Measurements from ENCODE around the gene TPX2. TPM values are rescaled to one million over a fixed set of nuclear protein-coding genes. Genes with fewer than 3 reads are reported as not detected.

TPX2 gene
- total and polyA plus RNA-seq, 2 experiments from 2014 or later: 37.7 to 39.6 TPM

GRCh38 chr20:31758521-31758920 lies 19.4 kb downstream of the TPX2 start:
- Histone ChIP-seq H3K27me3 (replicated peaks; ENCODE audit: insufficient read depth) (no peaks in the 10 kb centered on the region), H3K9me2 (ENCODE audit: insufficient read depth) (no peaks in the 10 kb centered on the region), H3K36me3 (ENCODE audit: low read depth) (no peaks in the 10 kb centered on the region; the same call in none of the 2 replicates), H3K27ac (no peak overlapping the region), H3K79me2 (ENCODE audit: insufficient read depth) (peaks cover 97% of the 10 kb centered on the region), H3K9ac (no peak overlapping the region), H4K20me1 (ENCODE audit: insufficient read depth) (no peaks in the 10 kb centered on the region), H3K9me3 (ENCODE audit: low read depth) (no peaks in the 10 kb centered on the region), H3F3A (ENCODE audit: insufficient read depth) (peaks cover 5% of the 10 kb centered on the region; the same call in 1 of the 2 replicates), H3K4me1 (ENCODE audit: insufficient read depth) (peaks cover 8% of the 10 kb centered on the region; the same call in 1 of the 2 replicates), H2AFZ (no peak overlapping the region), H3K4me2 (ENCODE audit: unreplicated experiment) (no peak overlapping the region), H3K4me3 (no peak overlapping the region)
- WGBS, 2 experiments (ENCODE audit: low coverage in 1 of 2, low lambda C conversion rate in 2 of 2, missing lambda C conversion rate in 2 of 2): 83 to 87% methylated on average over 4 of the region's 4 CpGs
- in situ Hi-C loops (cut with MboI): no loop called here
- no peak for DNase-seq
- TF ChIP-seq EZH2phosphoT487 (IDR thresholded peaks at IDR 0.05; ENCODE audit: insufficient read depth, low read depth) (no peak), EZH2 (IDR thresholded peaks at IDR 0.05; ENCODE audit: insufficient read depth, poor library complexity, severe bottlenecking) (no peak)

- in situ Hi-C loops (cut with MboI): no loop called here
- TF ChIP-seq EZH2phosphoT487 (IDR thresholded peaks at IDR 0.05; ENCODE audit: insufficient read depth, low read depth): no peak
- TF ChIP-seq EZH2 (IDR thresholded peaks at IDR 0.05; ENCODE audit: insufficient read depth, poor library complexity, severe bottlenecking): no peak
- Histone ChIP-seq H2AFZ (no peak overlapping the region), H3K4me2 (ENCODE audit: unreplicated experiment) (no peak overlapping the region), H3K4me3 (no peak overlapping the region), H3K9me2 (ENCODE audit: insufficient read depth) (no peaks in the 10 kb centered on the region), H4K20me1 (ENCODE audit: insufficient read depth) (no peaks in the 10 kb centered on the region), H3K4me1 (ENCODE audit: insufficient read depth) (peaks cover 7% of the 10 kb centered on the region; the same call in 1 of the 2 replicates), H3K9ac (no peak overlapping the region), H3K27ac (no peak overlapping the region), H3K27me3 (replicated peaks; ENCODE audit: insufficient read depth) (no peaks in the 10 kb centered on the region), H3K79me2 (ENCODE audit: insufficient read depth) (peaks cover 97% of the 10 kb centered on the region), H3F3A (ENCODE audit: insufficient read depth) (peaks cover 6% of the 10 kb centered on the region), H3K36me3 (ENCODE audit: low read depth) (no peaks in the 10 kb centered on the region; the same call in none of the 2 replicates), H3K9me3 (ENCODE audit: low read depth) (no peaks in the 10 kb centered on the region)
- no peak for DNase-seq
Measured at GRCh38 chr20:31758991-31759390, 19.9 kb downstream of the TPX2 start.

- no peak for DNase-seq
- Histone ChIP-seq H3K36me3 (ENCODE audit: low read depth) (no peaks in the 10 kb centered on the region; the same call in none of the 2 replicates), H3K4me3 (no peak overlapping the region), H3K27ac (no peak overlapping the region), H3K9me3 (ENCODE audit: low read depth) (no peaks in the 10 kb centered on the region), H3K27me3 (replicated peaks; ENCODE audit: insufficient read depth) (no peaks in the 10 kb centered on the region), H3F3A (ENCODE audit: insufficient read depth) (peaks cover 15% of the 10 kb centered on the region), H3K4me2 (ENCODE audit: unreplicated experiment) (no peak overlapping the region), H3K4me1 (ENCODE audit: insufficient read depth) (peaks cover 10% of the 10 kb centered on the region), H3K9ac (no peak overlapping the region), H3K9me2 (ENCODE audit: insufficient read depth) (no peaks in the 10 kb centered on the region), H3K79me2 (ENCODE audit: insufficient read depth) (peaks cover 95% of the 10 kb centered on the region), H4K20me1 (ENCODE audit: insufficient read depth) (no peaks in the 10 kb centered on the region), H2AFZ (no peak overlapping the region)
- no peak for TF ChIP-seq EZH2phosphoT487 (IDR thresholded peaks at IDR 0.05; ENCODE audit: insufficient read depth, low read depth)
- no peak for TF ChIP-seq EZH2 (IDR thresholded peaks at IDR 0.05; ENCODE audit: insufficient read depth, poor library complexity, severe bottlenecking)
- in situ Hi-C loops (cut with MboI): no loop called here
- 95 to 100% methylated on average over 2 of the region's 2 CpGs for WGBS, 2 experiments (ENCODE audit: low coverage in 1 of 2, low lambda C conversion rate in 2 of 2, missing lambda C conversion rate in 2 of 2)
Measured at GRCh38 chr20:31759836-31760518, 20.9 kb downstream of the TPX2 start.

- H4K20me1 ChIP-seq (ENCODE audit: insufficient read depth): no peaks in the 10 kb centered on the region
- DNase-seq: peak; percentile 48
- no peak overlapping the region for H3K4me3 ChIP-seq
- H3F3A ChIP-seq (ENCODE audit: insufficient read depth): peaks cover 22% of the 10 kb centered on the region
- H3K9me3 ChIP-seq (ENCODE audit: low read depth): no peaks in the 10 kb centered on the region
- no peak for TF ChIP-seq EZH2phosphoT487 (IDR thresholded peaks at IDR 0.05; ENCODE audit: insufficient read depth, low read depth)
- no peak for TF ChIP-seq EZH2 (IDR thresholded peaks at IDR 0.05; ENCODE audit: insufficient read depth, poor library complexity, severe bottlenecking)
- H3K9me2 ChIP-seq (ENCODE audit: insufficient read depth): no peaks in the 10 kb centered on the region
- no peaks in the 10 kb centered on the region for H3K27me3 ChIP-seq (replicated peaks; ENCODE audit: insufficient read depth)
- peaks cover 11% of the 10 kb centered on the region for H3K4me1 ChIP-seq (ENCODE audit: insufficient read depth)
- WGBS, 2 experiments (ENCODE audit: low coverage in 1 of 2, low lambda C conversion rate in 2 of 2, missing lambda C conversion rate in 2 of 2): 92 to 94% methylated on average over 6 of the region's 6 CpGs
- no peaks in the 10 kb centered on the region; the same call in none of the 2 replicates for H3K36me3 ChIP-seq (ENCODE audit: low read depth)
- in situ Hi-C loops (cut with MboI): no loop called here
- H3K79me2 ChIP-seq (ENCODE audit: insufficient read depth): peaks cover 95% of the 10 kb centered on the region
- H3K4me2 ChIP-seq (ENCODE audit: unreplicated experiment): no peak overlapping the region
- H2AFZ ChIP-seq: no peak overlapping the region
- no peak overlapping the region for H3K9ac ChIP-seq
- H3K27ac ChIP-seq: no peak overlapping the region
Measured at GRCh38 chr20:31760519-31761240, 21.6 kb downstream of the TPX2 start.
